Osteocyte (in vitro differentiated cells): Measurements from ENCODE around the gene MAP3K10. TPM values are rescaled to one million over a fixed set of nuclear protein-coding genes. Genes with fewer than 3 reads are reported as not detected.

Experiments
- DNase-seq: peaks from one replicate; pipeline ENCODE4 v3.0.0; 2021; ENCODE audit warnings: mixed read lengths; ENCODE audit not compliant: unreplicated experiment; ENCODE audit errors: extremely low spot score
- H3K27ac Mint-ChIP-seq: one replicate; pipeline ENCODE4 v1.8.0; 2021; ENCODE audit warnings: mild to moderate bottlenecking, mixed read lengths; ENCODE audit not compliant: unreplicated experiment
- H3K27me3 Mint-ChIP-seq: one replicate; pipeline ENCODE4 v1.8.0; 2021; ENCODE audit warnings: mixed read lengths; ENCODE audit not compliant: unreplicated experiment
- H3K36me3 Mint-ChIP-seq: one replicate; pipeline ENCODE4 v1.8.0; 2021; ENCODE audit warnings: mixed read lengths; ENCODE audit not compliant: unreplicated experiment
- H3K4me1 Mint-ChIP-seq: one replicate; pipeline ENCODE4 v1.8.0; 2021; ENCODE audit warnings: mixed read lengths; ENCODE audit not compliant: unreplicated experiment
- H3K4me3 Mint-ChIP-seq: one replicate; pipeline ENCODE4 v1.8.0; 2021; ENCODE audit warnings: mild to moderate bottlenecking, moderate library complexity, mixed read lengths; ENCODE audit not compliant: unreplicated experiment
- H3K9me3 Mint-ChIP-seq: one replicate; pipeline ENCODE4 v1.8.0; 2021; ENCODE audit warnings: mixed read lengths; ENCODE audit not compliant: unreplicated experiment
- CTCF ChIP-seq: fragments of 200-600 bp; sonication (generic); IDR thresholded peaks from 2 replicates; pipeline ENCODE4 v1.5.0; 2021; ENCODE audit warnings: antibody characterized with exemption, mild to moderate bottlenecking, moderate library complexity
- total RNA-seq: library from RNA; stranded (reverse); gene quantifications from 2 replicates; pipeline ENCODE4 v1.2.1, GENCODE V29; 2021

The MAP3K10 gene
- total RNA-seq, 1 donor from 2014 or later, result 24.2 TPM

- H3K4me3 Mint-ChIP-seq, result no peak overlapping the region
- H3K27me3 Mint-ChIP-seq, result no peaks in the 10 kb centered on the region
- H3K36me3 Mint-ChIP-seq, result peaks cover 34% of the 10 kb centered on the region
- TF ChIP-seq CTCF, result no peak
- H3K27ac Mint-ChIP-seq, result no peak overlapping the region
- H3K4me1 Mint-ChIP-seq, result peaks cover 32% of the 10 kb centered on the region
- DNase-seq, result no peak
- H3K9me3 Mint-ChIP-seq, result no peaks in the 10 kb centered on the region
Measured at GRCh38 chr19:40256512-40256911, 65.3 kb downstream of the MAP3K10 start.

DNA sequence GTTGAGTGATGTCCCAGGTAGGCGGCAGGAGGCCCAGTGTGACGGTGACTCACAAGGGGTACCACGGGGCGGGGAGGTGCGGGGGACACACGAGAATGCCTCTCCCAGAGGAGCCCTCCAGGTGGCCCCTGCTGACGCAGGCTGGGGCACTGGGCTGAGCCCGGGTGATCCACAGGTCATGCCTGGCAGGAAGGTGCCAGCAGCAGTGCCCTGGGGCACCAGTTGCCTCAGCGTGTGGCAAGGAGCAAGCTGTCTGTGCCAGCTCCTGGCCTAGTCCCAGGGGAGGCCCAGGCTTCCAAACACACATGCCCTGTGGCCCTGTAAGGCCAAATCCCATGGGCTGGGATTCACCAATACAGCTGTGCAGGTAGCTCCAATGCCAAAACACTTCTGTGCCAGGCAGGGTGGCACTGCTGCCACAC, 65.9 kb downstream of the MAP3K10 start:
- Mint-ChIP-seq H3K4me3 (no peak overlapping the region), H3K36me3 (peaks cover 34% of the 10 kb centered on the region)

GRCh38 chr19:40261631-40262030, 70.4 kb downstream of the MAP3K10 start:
- Mint-ChIP-seq H3K4me3 (no peak overlapping the region), H3K9me3 (no peaks in the 10 kb centered on the region), H3K27ac (no peak overlapping the region), H3K36me3 (peaks cover 7% of the 10 kb centered on the region), H3K27me3 (no peaks in the 10 kb centered on the region), H3K4me1 (peaks cover 5% of the 10 kb centered on the region)
- DNase-seq, result no peak
- TF ChIP-seq CTCF, result no peak

More for the DNA sequence above, 65.9 kb downstream of the MAP3K10 start:
- Mint-ChIP-seq H3K4me1 (peaks cover 32% of the 10 kb centered on the region), H3K9me3 (no peaks in the 10 kb centered on the region), H3K27ac (no peak overlapping the region), H3K27me3 (no peaks in the 10 kb centered on the region)
- no peak for DNase-seq
- TF ChIP-seq CTCF, result no peak

DNA sequence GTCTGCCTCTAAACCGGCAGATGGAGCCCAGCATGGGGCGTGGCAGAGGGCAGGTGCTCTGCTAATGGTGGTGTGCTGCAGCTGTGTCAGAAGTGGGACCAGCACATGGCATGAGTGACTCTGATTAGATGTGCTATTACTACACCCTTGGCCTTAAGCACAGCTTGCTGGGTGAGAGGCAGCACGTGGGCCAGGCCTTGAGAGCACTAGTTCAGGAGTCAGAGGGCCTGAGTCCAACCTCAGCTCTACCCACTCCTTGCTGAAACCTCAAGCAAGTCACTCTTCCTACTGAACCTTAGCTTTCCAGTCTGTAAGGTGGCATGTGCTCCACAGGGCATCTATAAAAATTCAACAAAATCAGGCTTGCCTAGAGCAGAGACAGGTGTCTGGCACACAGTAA, 71.2 kb downstream of the MAP3K10 start:
- TF ChIP-seq CTCF, result no peak
- Mint-ChIP-seq H3K27me3 (no peaks in the 10 kb centered on the region), H3K4me3 (no peak overlapping the region), H3K4me1 (peaks cover 5% of the 10 kb centered on the region), H3K27ac (no peak overlapping the region), H3K9me3 (no peaks in the 10 kb centered on the region), H3K36me3 (peaks cover 7% of the 10 kb centered on the region)
- DNase-seq, result no peak

GRCh38 chr19:40263440-40264313, 72.5 kb downstream of the MAP3K10 start:
- peaks cover 6% of the 10 kb centered on the region for H3K4me1 Mint-ChIP-seq
- H3K4me3 Mint-ChIP-seq, result no peak overlapping the region
- TF ChIP-seq CTCF, result no peak
- H3K9me3 Mint-ChIP-seq, result no peaks in the 10 kb centered on the region
- H3K27me3 Mint-ChIP-seq, result no peaks in the 10 kb centered on the region
- no peak overlapping the region for H3K27ac Mint-ChIP-seq
- peaks cover 7% of the 10 kb centered on the region for H3K36me3 Mint-ChIP-seq
- no peak for DNase-seq
